GM10248 (cell line): ENCODE measurements around the gene CFAP119.

ENCODE experiments used
- CTCF ChIA-PET: fragments of 300-600 bp; sonication (Branson Sonifier 250); formaldehyde crosslinking; extraction: SDS; loops from one replicate; lab custom pipeline; 2021; ENCODE audit warnings: antibody characterized with exemption; lab: Yijun Ruan, JAX
- POLR2A ChIA-PET: fragments of 350-650 bp; sonication (Branson Sonifier 250); formaldehyde crosslinking; extraction: SDS; loops from one replicate; lab custom pipeline; 2020; ENCODE audit warnings: antibody characterized with exemption; lab: Yijun Ruan, JAX
- DNase-seq: peaks from one replicate; pipeline ENCODE4 v3.0.0; 2012; ENCODE audit errors: extremely low spot score
- TF ChIP-seq, protein P1 (sequence below): IDR thresholded peaks from 2 replicates; pipeline ENCODE4 v1.5.1; 2012; ENCODE audit warnings: mild to moderate bottlenecking, low read depth; ENCODE audit errors: extremely low read depth, missing control alignments, control extremely low read depth

Gene CFAP119

DNA sequence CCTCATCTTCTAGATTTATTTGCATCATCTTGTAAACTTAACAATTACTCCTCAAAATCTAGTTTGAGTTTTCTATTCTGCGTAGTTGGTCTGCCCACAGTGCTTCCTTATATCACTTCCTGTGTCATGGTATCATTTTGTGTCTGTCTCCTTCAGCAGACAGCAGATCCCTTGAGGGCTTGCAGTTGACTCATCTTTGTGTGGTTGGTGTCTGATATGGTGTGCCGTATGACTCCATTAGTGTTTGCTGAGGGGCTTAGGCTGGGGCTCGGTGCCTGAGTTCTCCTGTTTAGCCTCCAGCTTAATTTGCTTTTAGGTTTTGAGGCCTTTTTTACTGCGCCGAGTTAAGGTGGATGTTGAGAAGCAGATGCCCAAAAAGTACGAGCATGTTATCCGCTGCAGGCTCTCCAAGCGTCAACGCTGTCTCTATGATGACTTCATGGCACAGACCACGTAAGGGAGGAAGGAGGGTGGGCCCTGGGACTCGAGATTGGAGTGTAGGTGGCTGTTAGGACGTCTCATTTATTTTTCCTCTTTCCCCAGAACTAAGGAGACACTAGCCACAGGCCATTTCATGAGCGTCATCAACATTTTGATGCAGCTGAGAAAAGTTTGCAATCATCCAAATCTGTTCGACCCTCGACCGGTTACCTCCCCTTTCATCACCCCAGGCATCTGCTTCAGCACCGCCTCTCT lies 46.0 kb downstream of the CFAP119 start:
- peak; percentile 49 for DNase-seq
- TF ChIP-seq, protein P1, sequence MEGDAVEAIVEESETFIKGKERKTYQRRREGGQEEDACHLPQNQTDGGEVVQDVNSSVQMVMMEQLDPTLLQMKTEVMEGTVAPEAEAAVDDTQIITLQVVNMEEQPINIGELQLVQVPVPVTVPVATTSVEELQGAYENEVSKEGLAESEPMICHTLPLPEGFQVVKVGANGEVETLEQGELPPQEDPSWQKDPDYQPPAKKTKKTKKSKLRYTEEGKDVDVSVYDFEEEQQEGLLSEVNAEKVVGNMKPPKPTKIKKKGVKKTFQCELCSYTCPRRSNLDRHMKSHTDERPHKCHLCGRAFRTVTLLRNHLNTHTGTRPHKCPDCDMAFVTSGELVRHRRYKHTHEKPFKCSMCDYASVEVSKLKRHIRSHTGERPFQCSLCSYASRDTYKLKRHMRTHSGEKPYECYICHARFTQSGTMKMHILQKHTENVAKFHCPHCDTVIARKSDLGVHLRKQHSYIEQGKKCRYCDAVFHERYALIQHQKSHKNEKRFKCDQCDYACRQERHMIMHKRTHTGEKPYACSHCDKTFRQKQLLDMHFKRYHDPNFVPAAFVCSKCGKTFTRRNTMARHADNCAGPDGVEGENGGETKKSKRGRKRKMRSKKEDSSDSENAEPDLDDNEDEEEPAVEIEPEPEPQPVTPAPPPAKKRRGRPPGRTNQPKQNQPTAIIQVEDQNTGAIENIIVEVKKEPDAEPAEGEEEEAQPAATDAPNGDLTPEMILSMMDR, result no peak
- ChIA-PET CTCF (interaction anchor here (1.2 to 1.3 kb wide), 3 partner anchors 12 to 227 kb away, joined by 3 to 4 read pairs (median 3); no protein-coding TSS in a partner anchor), POLR2A (no interaction called here)

DNA sequence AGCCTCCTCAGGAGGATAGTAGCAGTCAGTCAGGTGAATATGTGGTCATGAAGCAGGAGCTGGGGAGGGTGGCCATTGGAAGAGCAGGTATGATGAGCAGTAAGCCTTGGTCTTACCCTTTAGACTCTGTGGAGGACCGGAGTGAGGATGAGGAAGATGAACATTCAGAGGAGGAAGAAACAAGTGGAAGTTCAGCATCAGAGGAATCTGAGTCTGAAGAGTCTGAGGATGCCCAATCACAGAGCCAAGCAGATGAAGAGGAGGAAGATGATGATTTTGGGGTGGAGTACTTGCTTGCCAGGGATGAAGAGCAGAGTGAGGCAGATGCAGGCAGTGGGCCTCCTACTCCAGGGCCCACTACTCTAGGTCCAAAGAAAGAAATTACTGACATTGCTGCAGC lies 50.1 kb downstream of the CFAP119 start:
- ChIA-PET CTCF (interaction anchor here (0.8 to 2.5 kb wide), 3 partner anchors 9 to 18 kb away, joined by 3 to 20 read pairs (median 3); partner anchors contain the start of gene SRCAP), POLR2A (no interaction called here)
- TF ChIP-seq, protein P1, result no peak
- no peak for DNase-seq

DNA sequence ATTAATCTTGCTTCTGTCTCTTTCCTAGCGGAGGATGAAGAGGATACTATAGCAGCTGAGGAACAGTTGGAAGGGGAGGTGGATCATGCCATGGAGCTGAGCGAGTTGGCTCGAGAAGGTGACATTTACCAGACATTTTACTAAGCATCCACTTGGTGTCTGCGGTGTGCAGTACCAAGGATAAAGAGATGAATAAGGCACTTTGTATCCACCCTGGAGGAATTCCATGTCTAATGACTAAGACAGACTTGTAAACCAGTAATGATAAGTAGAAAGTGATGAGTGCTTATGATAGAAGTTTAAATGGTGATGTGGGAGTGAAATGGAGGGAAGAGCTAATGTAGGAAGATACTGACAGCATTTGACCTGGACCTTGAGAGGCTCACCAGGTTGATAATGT lies 50.9 kb downstream of the CFAP119 start:
- no peak for DNase-seq
- CTCF ChIA-PET, result interaction anchor here (0.8 to 2.5 kb wide), 3 partner anchors 9 to 17 kb away, joined by 3 to 20 read pairs (median 3); partner anchors contain the start of gene SRCAP
- POLR2A ChIA-PET, result no interaction called here
- TF ChIP-seq, protein P1, result no peak
